PC-3 (cell line): ENCODE measurements around the gene FAR1. TPM values are rescaled to one million over a fixed set of nuclear protein-coding genes. Genes with fewer than 3 reads are reported as not detected.

Source experiments
- ATAC-seq: fragments of 200-7000 bp; cut with Tn5 transposase; 2 replicates; pipeline ENCODE4 v1.9.1; 2020; ENCODE audit warnings: mild to moderate bottlenecking, moderate library complexity
- BruUV-seq: library from RNA; stranded (reverse); fragments of 400-500 nt; replicated peaks from 2 replicates; lab custom pipeline; 2021; lab: Mats Ljungman, UMichigan
- CTCF ChIA-PET: fragments of 300-600 bp; sonication (Branson Sonifier 250); formaldehyde crosslinking; loops from one replicate; lab custom pipeline; 2022; ENCODE audit warnings: antibody characterized with exemption; lab: Charles Lee
- POLR2A ChIA-PET: fragments of 300-600 bp; sonication (Branson Sonifier 250); formaldehyde crosslinking; loops from one replicate; lab custom pipeline; 2022; ENCODE audit warnings: antibody characterized with exemption; ENCODE audit not compliant: unreplicated experiment; lab: Charles Lee
- DNase-seq: peaks from one replicate; pipeline ENCODE4 v3.0.0-alpha.2; 2015
- H2AFZ ChIP-seq: fragments of 300-600 bp; sonication (generic); 2 replicates; pipeline ENCODE4 v1.6.0; 2016; ENCODE audit warnings: antibody characterized with exemption, low read length
- H3F3A ChIP-seq: fragments of 300-600 bp; sonication (generic); one replicate; pipeline ENCODE4 v1.6.0; 2017; ENCODE audit warnings: antibody characterized with exemption, low read length, control low read depth, mild to moderate bottlenecking; ENCODE audit not compliant: unreplicated experiment
- H3K27ac ChIP-seq: fragments of 300-600 bp; sonication (generic); 2 replicates; pipeline ENCODE4 v1.5.1; 2016; ENCODE audit warnings: mild to moderate bottlenecking, low read length
- H3K27me3 ChIP-seq: fragments of 300-600 bp; sonication (generic); 2 replicates; pipeline ENCODE4 v1.6.1; 2016; ENCODE audit warnings: low read length, mixed read lengths
- H3K36me3 ChIP-seq: fragments of 300-600 bp; sonication (generic); 2 replicates; pipeline ENCODE4 v1.6.1; 2016; ENCODE audit warnings: low read depth, mixed run types, low read length, mixed read lengths
- H3K4me1 ChIP-seq: fragments of 300-600 bp; sonication (generic); 2 replicates; pipeline ENCODE4 v1.5.1; 2016; ENCODE audit warnings: low read length; ENCODE audit not compliant: insufficient read depth
- H3K4me2 ChIP-seq: fragments of 300-600 bp; sonication (generic); 2 replicates; pipeline ENCODE4 v1.6.0; 2016; ENCODE audit warnings: low read length
- H3K4me3 ChIP-seq: fragments of 300-600 bp; sonication (generic); 2 replicates; pipeline ENCODE4 v1.5.1; 2016; ENCODE audit warnings: mild to moderate bottlenecking, low read length, mixed read lengths
- H3K79me2 ChIP-seq: fragments of 300-600 bp; sonication (generic); 2 replicates; pipeline ENCODE4 v1.6.1; 2017; ENCODE audit warnings: low read length, mixed read lengths
- H3K9ac ChIP-seq: fragments of 300-600 bp; sonication (generic); 2 replicates; pipeline ENCODE4 v1.6.0; 2016; ENCODE audit warnings: mild to moderate bottlenecking, low read length
- H3K9me2 ChIP-seq: fragments of 300-600 bp; sonication (generic); replicated peaks from 2 replicates; pipeline ENCODE4 v1.6.1; 2016; ENCODE audit warnings: mixed run types, low read length, mixed read lengths
- H3K9me3 ChIP-seq: fragments of 300-600 bp; sonication (generic); 2 replicates; pipeline ENCODE4 v1.6.1; 2016; ENCODE audit warnings: low read length, mixed read lengths
- H4K20me1 ChIP-seq: fragments of 300-600 bp; sonication (generic); 2 replicates; pipeline ENCODE4 v1.6.1; 2016; ENCODE audit warnings: low read length, mixed read lengths
- CTCF ChIP-seq: fragments of 300-600 bp; sonication (generic); conservative IDR thresholded peaks from 2 replicates; pipeline ENCODE4 v1.5.1; 2017; ENCODE audit warnings: antibody characterized with exemption, low read depth, mild to moderate bottlenecking, low read length
- EZH2 ChIP-seq: fragments of 300-600 bp; sonication (generic); IDR thresholded peaks from one replicate; pipeline ENCODE4 v1.6.1; 2017; ENCODE audit warnings: antibody characterized with exemption, mild to moderate bottlenecking, low read length; ENCODE audit not compliant: unreplicated experiment
- EZH2phosphoT487 ChIP-seq: fragments of 300-600 bp; sonication (generic); IDR thresholded peaks from 2 replicates; pipeline ENCODE4 v1.6.1; 2018; ENCODE audit warnings: mild to moderate bottlenecking, antibody characterized with exemption, low read length, borderline replicate concordance
- intact Hi-C: fragments of 100-400 bp; cut with micrococcal nuclease; formaldehyde crosslinking; loops from 2 replicates; pipeline ENCODE4 v1.9.0; 2023
- total RNA-seq: library from RNA; depleted of rRNA; stranded (reverse); fragments of >200 nt; gene quantifications from 2 replicates; pipeline ENCODE4 v1.2.3, GENCODE V29; 2014

FAR1 gene
- total RNA-seq, 1 experiment from 2014 or later: 45.6 TPM

- CTCF ChIA-PET: no interaction called here
- BruUV-seq: no TSS peak
- ATAC-seq: no peak
These were observed 33.0 kb downstream of the FAR1 start for GRCh38 chr11:13701506-13701905.

DNA sequence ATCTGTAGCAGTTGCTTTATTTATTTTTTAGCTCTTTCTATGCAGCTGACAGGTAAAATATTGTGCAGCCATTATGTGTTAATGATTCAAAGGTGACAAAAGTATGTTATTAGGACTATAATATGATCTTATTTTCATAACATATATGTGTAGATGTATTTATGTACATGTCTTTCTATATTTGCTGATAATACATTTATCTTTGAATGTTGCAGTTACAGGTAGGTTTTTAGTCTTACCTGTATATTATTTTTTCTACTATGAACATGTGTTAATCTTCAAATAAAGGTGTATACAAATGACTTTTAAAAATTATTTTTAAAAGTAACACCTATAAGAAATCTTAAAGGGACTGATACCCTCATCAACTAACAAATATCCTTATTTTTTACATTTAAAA is 33.6 kb downstream of the FAR1 start:
- no peaks in the 10 kb centered on the region for H3K27me3 ChIP-seq
- H3K9me3 ChIP-seq: no peaks in the 10 kb centered on the region
- H3K79me2 ChIP-seq: no peaks in the 10 kb centered on the region
- ChIA-PET POLR2A (no interaction called here), CTCF (no interaction called here)
- no peaks in the 10 kb centered on the region for H3K4me1 ChIP-seq
- no peak overlapping the region for H3K27ac ChIP-seq
- intact Hi-C loops: no loop called here
- no peak overlapping the region for H3K4me3 ChIP-seq
- DNase-seq (no peak), ATAC-seq (no peak)
- TF ChIP-seq EZH2phosphoT487 (no peak), CTCF (no peak), EZH2 (no peak)
- H3K4me2 ChIP-seq: no peak overlapping the region
- no peaks in the 10 kb centered on the region for H3K9me2 ChIP-seq
- peaks cover 28% of the 10 kb centered on the region; the same call in 1 of the 2 replicates for H3K36me3 ChIP-seq
- H3K9ac ChIP-seq: no peak overlapping the region
- no peaks in the 10 kb centered on the region for H4K20me1 ChIP-seq
- no peaks in the 10 kb centered on the region for H3F3A ChIP-seq
- BruUV-seq: no TSS peak
- H2AFZ ChIP-seq: no peak overlapping the region

More at GRCh38 chr11:13701506-13701905, 33.0 kb downstream of the FAR1 start:
- Histone ChIP-seq H3K27me3 (no peaks in the 10 kb centered on the region), H3K4me2 (no peak overlapping the region), H3K4me3 (no peak overlapping the region), H3K79me2 (no peaks in the 10 kb centered on the region), H3F3A (no peaks in the 10 kb centered on the region), H3K27ac (no peak overlapping the region), H3K9me3 (no peaks in the 10 kb centered on the region), H3K36me3 (peaks cover 27% of the 10 kb centered on the region; the same call in 1 of the 2 replicates), H2AFZ (no peak overlapping the region), H3K9me2 (no peaks in the 10 kb centered on the region), H4K20me1 (no peaks in the 10 kb centered on the region), H3K4me1 (no peaks in the 10 kb centered on the region), H3K9ac (no peak overlapping the region)
- DNase-seq: no peak
- POLR2A ChIA-PET: no interaction called here
- intact Hi-C loops: no loop called here
- no peak for TF ChIP-seq EZH2phosphoT487
- no peak for TF ChIP-seq EZH2
- TF ChIP-seq CTCF: peak; percentile 33; the same call in 1 of the 2 replicates

GRCh38 chr11:13705710-13706109 is 37.2 kb downstream of the FAR1 start:
- intact Hi-C loops: no loop called here
- POLR2A ChIA-PET: no interaction called here
- H3K36me3 ChIP-seq: peaks cover 31% of the 10 kb centered on the region; the same call in 1 of the 2 replicates
- no peaks in the 10 kb centered on the region for H3K9me3 ChIP-seq
- H3F3A ChIP-seq: no peaks in the 10 kb centered on the region
- no peaks in the 10 kb centered on the region for H3K79me2 ChIP-seq
- no peak for DNase-seq
- H3K27me3 ChIP-seq: no peaks in the 10 kb centered on the region
- no TSS peak for BruUV-seq
- CTCF ChIA-PET: no interaction called here
- H3K9ac ChIP-seq: no peak overlapping the region
- H3K27ac ChIP-seq: no peak overlapping the region
- H2AFZ ChIP-seq: no peak overlapping the region
- H4K20me1 ChIP-seq: no peaks in the 10 kb centered on the region
- no peaks in the 10 kb centered on the region for H3K4me1 ChIP-seq
- TF ChIP-seq EZH2phosphoT487: no peak
- no peak for TF ChIP-seq EZH2
- no peak for TF ChIP-seq CTCF
- no peak for ATAC-seq
- no peaks in the 10 kb centered on the region for H3K9me2 ChIP-seq
- H3K4me2 ChIP-seq: no peak overlapping the region
- H3K4me3 ChIP-seq: no peak overlapping the region
